Fibroblast of lung (primary cell): ENCODE results near the gene SESN2. TPM values are rescaled to one million over a fixed set of nuclear protein-coding genes. Genes with fewer than 3 reads are reported as not detected.

Experiments
- DNase-seq, 2 donors: peaks; one replicate each; pipeline versions ENCODE4 v3.0.0 to v3.0.0-alpha.2; 2010; ENCODE audit warnings: low read depth in 2 of 2
- H2AFZ ChIP-seq: 2 replicates; pipeline ENCODE4 v1.5.1; 2012; ENCODE audit warnings: low read length, control low read depth, inconsistent platforms
- H3K27ac ChIP-seq: 2 replicates; pipeline ENCODE4 v1.5.1; 2011; ENCODE audit warnings: low read length, control low read depth; ENCODE audit not compliant: insufficient read depth
- H3K27me3 ChIP-seq: 2 replicates; pipeline ENCODE4 v1.5.1; 2011; ENCODE audit warnings: mild to moderate bottlenecking, low read length; ENCODE audit not compliant: control insufficient read depth, insufficient read depth
- H3K36me3 ChIP-seq: 2 replicates; pipeline ENCODE4 v1.5.1; 2011; ENCODE audit warnings: low read length; ENCODE audit not compliant: control insufficient read depth, insufficient read depth
- H3K4me1 ChIP-seq: 2 replicates; pipeline ENCODE4 v1.5.1; 2011; ENCODE audit warnings: low read length; ENCODE audit not compliant: control insufficient read depth, insufficient read depth; ENCODE audit errors: extremely low read depth
- H3K4me2 ChIP-seq: 2 replicates; pipeline ENCODE4 v1.5.1; 2011; ENCODE audit warnings: low read length, control low read depth; ENCODE audit not compliant: insufficient read depth; ENCODE audit errors: extremely low read depth
- H3K4me3 ChIP-seq, 4 experiments: fragments of 200-600 bp in 1 of 4; sonication (generic) in 1 of 4; replicated peaks in 1 of 4; 2 replicates each; pipeline ENCODE4 v1.5.1; 2011 to 2016; ENCODE audit warnings: low read length in 4 of 4, low read depth in 3 of 4, mild to moderate bottlenecking in 3 of 4, control low read depth in 2 of 4, inconsistent platforms in 1 of 4, mixed read lengths in 1 of 4; ENCODE audit not compliant: insufficient read depth in 1 of 4; ENCODE audit errors: control extremely low read depth in 1 of 4
- H3K79me2 ChIP-seq: 2 replicates; pipeline ENCODE4 v1.5.1; 2012; ENCODE audit warnings: mild to moderate bottlenecking, low read length, inconsistent platforms; ENCODE audit not compliant: control insufficient read depth, insufficient read depth
- H3K9ac ChIP-seq: 2 replicates; pipeline ENCODE4 v1.5.1; 2011; ENCODE audit warnings: mild to moderate bottlenecking, low read length, control low read depth; ENCODE audit not compliant: insufficient read depth
- H3K9me3 ChIP-seq: 2 replicates; pipeline ENCODE4 v1.5.1; 2012; ENCODE audit warnings: low read depth, low read length; ENCODE audit not compliant: control insufficient read depth, insufficient read depth
- H4K20me1 ChIP-seq: 2 replicates; pipeline ENCODE4 v1.5.1; 2011; ENCODE audit warnings: low read length; ENCODE audit not compliant: control insufficient read depth, insufficient read depth; ENCODE audit errors: extremely low read depth
- EZH2 ChIP-seq: IDR thresholded peaks from 2 replicates; pipeline ENCODE4 v1.5.1; 2012; ENCODE audit warnings: low read length, control low read depth, mild to moderate bottlenecking; ENCODE audit errors: missing control alignments
- polyA plus RNA-seq, 2 donors: library from polyadenylated mRNA; depleted of rRNA in 1 of 2; stranded (reverse) in 1 of 2; unstranded in 1 of 2; fragments of >200 nt; gene quantifications; 2 replicates each; pipeline ENCODE4 v1.2.1, GENCODE V29; 2011 to 2012; ENCODE audit warnings: missing spikeins in 1 of 2
- total RNA-seq: library from RNA; depleted of rRNA; stranded (reverse); fragments of >200 nt; gene quantifications from 2 replicates; pipeline ENCODE4 v1.2.1, GENCODE V29; 2014
- TF ChIP-seq, protein P1 (sequence below), 2 donors: IDR thresholded peaks in 1 of 2; conservative IDR thresholded peaks in 1 of 2; 1 replicate in 1 of 2; 2 replicates in 1 of 2; pipeline ENCODE4 v1.5.1; 2011 to 2012; ENCODE audit warnings: low read length in 2 of 2, control low read depth in 1 of 2, inconsistent platforms in 1 of 2, low read depth in 1 of 2, mild to moderate bottlenecking in 1 of 2

The SESN2 gene
- total and polyA plus RNA-seq, 2 donors (not counting 1 experiment from before 2014, with no cell fraction given), result 8.4 to 55.2 TPM

DNA sequence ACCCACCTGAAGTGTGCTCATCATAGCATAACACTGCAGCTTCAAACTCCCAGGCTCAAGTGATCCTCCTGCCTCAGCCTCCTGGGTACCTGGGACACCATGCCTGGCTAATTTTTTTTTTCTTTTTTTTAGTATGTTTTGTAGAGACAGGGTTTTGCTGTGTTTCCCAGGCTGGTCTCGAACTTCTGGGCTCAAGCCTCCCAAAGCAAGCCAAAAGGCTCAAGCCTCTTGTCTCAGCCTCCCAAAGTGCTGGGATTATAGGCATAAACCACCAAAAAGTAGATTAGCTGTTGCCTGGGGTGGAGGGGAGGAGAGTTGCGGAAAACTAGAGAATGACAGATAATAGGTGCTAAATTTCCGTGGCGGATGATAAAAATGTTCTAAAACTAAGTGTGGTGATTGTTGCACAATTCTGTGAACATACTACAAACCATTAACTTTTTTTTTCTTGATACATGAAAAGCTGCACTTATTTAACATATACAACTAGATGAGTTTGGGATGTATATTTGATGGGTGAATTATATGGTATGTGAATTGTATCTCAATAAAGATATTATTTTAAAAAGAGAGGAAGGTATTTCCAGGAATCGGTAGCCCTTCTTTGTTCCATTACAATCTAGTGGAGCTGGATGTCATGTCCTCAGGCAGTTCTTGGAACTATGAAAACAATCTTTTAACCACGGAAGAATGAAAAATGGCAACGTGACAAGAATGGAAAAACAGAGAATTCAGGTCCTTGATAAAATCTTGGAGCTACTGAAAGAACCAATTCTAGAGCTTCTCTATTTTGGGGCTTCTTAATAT is 42.3 kb downstream of the SESN2 start:
- Histone ChIP-seq H4K20me1 (no peaks in the 10 kb centered on the region), H3K79me2 (no peaks in the 10 kb centered on the region), H3K4me3 (no peak overlapping the region), H3K36me3 (no peaks in the 10 kb centered on the region), H3K4me2 (no peak overlapping the region), H3K4me1 (no peaks in the 10 kb centered on the region), H3K27ac (no peak overlapping the region), H3K9ac (no peak overlapping the region), H3K9me3 (no peaks in the 10 kb centered on the region), H2AFZ (no peak overlapping the region), H3K27me3 (no peaks in the 10 kb centered on the region)
- DNase-seq, result peak in 1 of 2 donors; percentile 53
- no peak for TF ChIP-seq EZH2
- TF ChIP-seq, protein P1, sequence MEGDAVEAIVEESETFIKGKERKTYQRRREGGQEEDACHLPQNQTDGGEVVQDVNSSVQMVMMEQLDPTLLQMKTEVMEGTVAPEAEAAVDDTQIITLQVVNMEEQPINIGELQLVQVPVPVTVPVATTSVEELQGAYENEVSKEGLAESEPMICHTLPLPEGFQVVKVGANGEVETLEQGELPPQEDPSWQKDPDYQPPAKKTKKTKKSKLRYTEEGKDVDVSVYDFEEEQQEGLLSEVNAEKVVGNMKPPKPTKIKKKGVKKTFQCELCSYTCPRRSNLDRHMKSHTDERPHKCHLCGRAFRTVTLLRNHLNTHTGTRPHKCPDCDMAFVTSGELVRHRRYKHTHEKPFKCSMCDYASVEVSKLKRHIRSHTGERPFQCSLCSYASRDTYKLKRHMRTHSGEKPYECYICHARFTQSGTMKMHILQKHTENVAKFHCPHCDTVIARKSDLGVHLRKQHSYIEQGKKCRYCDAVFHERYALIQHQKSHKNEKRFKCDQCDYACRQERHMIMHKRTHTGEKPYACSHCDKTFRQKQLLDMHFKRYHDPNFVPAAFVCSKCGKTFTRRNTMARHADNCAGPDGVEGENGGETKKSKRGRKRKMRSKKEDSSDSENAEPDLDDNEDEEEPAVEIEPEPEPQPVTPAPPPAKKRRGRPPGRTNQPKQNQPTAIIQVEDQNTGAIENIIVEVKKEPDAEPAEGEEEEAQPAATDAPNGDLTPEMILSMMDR (conservative IDR thresholded peaks at IDR 0.05 in 1 of 2, IDR thresholded peaks at IDR 0.05 in 1 of 2; ENCODE audit: low read depth in 1 of 2, low read length in 2 of 2), result no peak

DNA sequence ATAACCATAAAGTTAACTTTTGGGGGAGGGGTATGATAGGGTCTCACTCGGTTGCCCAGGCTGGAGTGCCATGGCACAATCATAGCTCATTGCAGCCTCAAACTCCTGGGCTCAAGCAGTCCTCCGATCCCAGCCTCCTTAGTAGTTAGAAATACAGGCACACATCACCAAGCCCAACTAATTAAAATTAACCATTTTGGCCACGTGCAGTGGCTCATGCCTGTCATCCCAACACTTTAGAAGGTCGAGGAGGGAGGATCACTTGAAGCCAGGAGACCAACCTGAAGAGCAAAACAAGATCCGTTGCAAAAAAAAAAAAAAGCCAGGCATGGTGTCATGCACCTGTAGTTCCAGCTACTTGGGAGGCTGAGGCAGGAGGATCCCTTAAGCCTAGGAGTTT is 42.9 kb downstream of the SESN2 start:
- DNase-seq, result no peak
- H3K9ac ChIP-seq, result no peak overlapping the region
- no peaks in the 10 kb centered on the region for H3K79me2 ChIP-seq
- H3K27ac ChIP-seq, result no peak overlapping the region
- H4K20me1 ChIP-seq, result no peaks in the 10 kb centered on the region
- H3K4me3 ChIP-seq, result no peak overlapping the region
- no peaks in the 10 kb centered on the region for H3K4me1 ChIP-seq
- H3K36me3 ChIP-seq, result no peaks in the 10 kb centered on the region
- H3K27me3 ChIP-seq, result no peaks in the 10 kb centered on the region
- no peaks in the 10 kb centered on the region for H3K9me3 ChIP-seq
- no peak overlapping the region for H3K4me2 ChIP-seq
- TF ChIP-seq EZH2, result no peak
- TF ChIP-seq, protein P1 (conservative IDR thresholded peaks at IDR 0.05 in 1 of 2, IDR thresholded peaks at IDR 0.05 in 1 of 2; ENCODE audit: low read depth in 1 of 2, low read length in 2 of 2), result no peak
- H2AFZ ChIP-seq, result no peak overlapping the region

DNA sequence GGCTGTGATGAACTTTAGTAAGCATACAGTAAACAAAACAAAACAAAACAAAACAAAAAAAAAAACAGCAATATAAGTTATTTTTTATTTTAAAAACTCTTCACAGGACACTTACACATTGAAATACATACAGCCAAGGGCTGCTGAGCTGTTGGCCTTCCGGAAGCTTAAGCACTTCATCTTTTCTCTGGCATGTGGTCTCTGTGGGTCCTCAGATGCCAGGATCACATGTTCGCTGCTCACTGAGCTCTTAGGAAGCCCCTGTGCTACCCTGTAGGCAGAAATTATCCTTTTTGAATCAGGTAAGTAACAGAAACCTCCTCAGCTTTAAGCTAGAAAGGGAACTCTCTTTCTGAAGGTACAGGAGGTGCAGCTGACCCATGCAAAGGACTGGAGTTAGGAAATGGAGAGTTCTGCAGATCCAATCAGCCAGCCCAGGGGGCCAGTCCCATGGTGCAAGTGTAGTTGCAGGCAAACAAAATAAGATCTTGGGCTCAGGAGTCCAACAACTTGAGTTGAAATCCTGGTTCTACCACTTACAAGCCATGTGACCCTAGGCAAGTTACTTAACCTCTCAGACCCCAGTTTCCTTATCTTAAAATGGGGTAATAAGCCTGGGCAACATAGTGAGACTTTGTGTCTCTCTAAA is 47.1 kb downstream of the SESN2 start:
- no peak for DNase-seq
- Histone ChIP-seq H3K9ac (no peak overlapping the region), H3K9me3 (no peaks in the 10 kb centered on the region), H3K4me1 (no peaks in the 10 kb centered on the region), H3K79me2 (no peaks in the 10 kb centered on the region), H2AFZ (no peak overlapping the region), H3K36me3 (no peaks in the 10 kb centered on the region), H3K27me3 (no peaks in the 10 kb centered on the region), H4K20me1 (no peaks in the 10 kb centered on the region), H3K27ac (no peak overlapping the region), H3K4me2 (no peak overlapping the region), H3K4me3 (no peak overlapping the region)
- no peak for TF ChIP-seq EZH2
- TF ChIP-seq, protein P1 (conservative IDR thresholded peaks at IDR 0.05 in 1 of 2, IDR thresholded peaks at IDR 0.05 in 1 of 2; ENCODE audit: low read depth in 1 of 2, low read length in 2 of 2), result no peak
